Lower leg skin (tissue), 4 donors: Measurements from ENCODE around the gene ACTL8. TPM values are rescaled to one million over a fixed set of nuclear protein-coding genes. Genes with fewer than 3 reads are reported as not detected.
"Not testable (repeated sequence)": the region's sequence is repeated elsewhere in the genome, so short reads cannot be mapped to it uniquely, and the experiment has no call there.

ENCODE experiments used
- DNase-seq, 2 donors: peaks; one replicate each; pipeline ENCODE4 v3.0.0-alpha.2; 2019; ENCODE audit warnings: low spot score in 2 of 2
- H3K4me3 ChIP-seq: fragments of 200-600 bp; sonication (generic); 2 replicates; pipeline ENCODE4 v1.5.1; 2017; ENCODE audit warnings: mild to moderate bottlenecking, low read depth; ENCODE audit not compliant: poor library complexity, severe bottlenecking
- POLR2A ChIP-seq, 2 donors: fragments of 450-650 bp; IDR thresholded peaks; one replicate each; pipeline ENCODE4 v1.6.1; 2016 to 2017; ENCODE audit warnings: antibody characterized with exemption in 2 of 2, mild to moderate bottlenecking in 1 of 2, moderate library complexity in 1 of 2
- WGBS, 2 donors: methylation state at CpG; one replicate each; pipeline ENCODE4 v1.1.5; 2018; 5-methylcytosine and 5-hydroxymethylcytosine counted together
- intact Hi-C: fragments of 100-400 bp; cut with DNase I; formaldehyde crosslinking; loops from one replicate; pipeline ENCODE4 v1.15.0; 2023; ENCODE audit warnings: low total_unique reads
- total RNA-seq, 4 donors: library from RNA; depleted of rRNA; stranded (reverse); fragments of >200 nt; gene quantifications; one replicate each; pipeline ENCODE4 v1.1.0, GENCODE V29; 2016
- TF ChIP-seq, protein P1 (sequence below), 3 donors: fragments of 450-650 bp; IDR thresholded peaks; one replicate each; pipeline ENCODE4 v1.5.1; 2016; ENCODE audit warnings: antibody characterized with exemption in 3 of 3, mild to moderate bottlenecking in 3 of 3, moderate library complexity in 2 of 3

The ACTL8 gene
- total RNA-seq, 4 donors from 2014 or later = not detected

DNA sequence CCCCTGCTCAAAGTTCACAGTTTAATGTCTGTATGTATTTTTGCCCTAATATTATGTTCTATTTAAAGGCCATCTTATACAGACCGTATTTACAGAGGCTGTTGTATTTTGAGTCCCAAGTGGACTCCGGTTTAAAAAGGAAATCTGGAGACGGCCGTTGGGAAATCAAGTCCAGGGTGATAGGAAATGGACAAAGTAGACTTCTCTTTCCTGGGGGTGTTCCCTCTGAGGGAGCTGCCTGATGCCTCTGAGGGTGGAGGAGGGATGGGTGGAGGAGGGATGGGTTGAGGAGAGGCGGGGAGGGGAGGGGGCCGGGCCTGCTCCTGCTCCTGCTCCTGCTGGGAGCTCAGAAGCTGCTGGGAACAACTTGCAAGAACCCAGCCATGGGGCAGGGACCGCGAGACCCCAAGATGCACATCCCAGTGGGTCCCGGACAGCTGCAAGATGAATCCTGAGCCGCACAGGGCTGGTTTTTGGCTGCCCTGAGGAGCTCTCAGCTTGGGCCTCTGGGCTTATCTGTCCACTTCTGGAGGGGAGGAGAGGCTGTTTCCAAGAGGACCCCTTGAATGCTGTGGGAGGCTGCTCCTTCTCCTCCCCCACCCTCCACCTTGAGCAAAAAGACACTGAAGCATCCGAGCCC, 12.0 kb upstream of the ACTL8 start:
- 53 to 56% methylated on average over 7 to 11 of the region's 11 CpGs for WGBS, 2 donors
- TF ChIP-seq, protein P1, sequence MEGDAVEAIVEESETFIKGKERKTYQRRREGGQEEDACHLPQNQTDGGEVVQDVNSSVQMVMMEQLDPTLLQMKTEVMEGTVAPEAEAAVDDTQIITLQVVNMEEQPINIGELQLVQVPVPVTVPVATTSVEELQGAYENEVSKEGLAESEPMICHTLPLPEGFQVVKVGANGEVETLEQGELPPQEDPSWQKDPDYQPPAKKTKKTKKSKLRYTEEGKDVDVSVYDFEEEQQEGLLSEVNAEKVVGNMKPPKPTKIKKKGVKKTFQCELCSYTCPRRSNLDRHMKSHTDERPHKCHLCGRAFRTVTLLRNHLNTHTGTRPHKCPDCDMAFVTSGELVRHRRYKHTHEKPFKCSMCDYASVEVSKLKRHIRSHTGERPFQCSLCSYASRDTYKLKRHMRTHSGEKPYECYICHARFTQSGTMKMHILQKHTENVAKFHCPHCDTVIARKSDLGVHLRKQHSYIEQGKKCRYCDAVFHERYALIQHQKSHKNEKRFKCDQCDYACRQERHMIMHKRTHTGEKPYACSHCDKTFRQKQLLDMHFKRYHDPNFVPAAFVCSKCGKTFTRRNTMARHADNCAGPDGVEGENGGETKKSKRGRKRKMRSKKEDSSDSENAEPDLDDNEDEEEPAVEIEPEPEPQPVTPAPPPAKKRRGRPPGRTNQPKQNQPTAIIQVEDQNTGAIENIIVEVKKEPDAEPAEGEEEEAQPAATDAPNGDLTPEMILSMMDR (IDR thresholded peaks at IDR 0.05) = no peak
- no peak for TF ChIP-seq POLR2A (IDR thresholded peaks at IDR 0.05)
- DNase-seq = no peak

DNA sequence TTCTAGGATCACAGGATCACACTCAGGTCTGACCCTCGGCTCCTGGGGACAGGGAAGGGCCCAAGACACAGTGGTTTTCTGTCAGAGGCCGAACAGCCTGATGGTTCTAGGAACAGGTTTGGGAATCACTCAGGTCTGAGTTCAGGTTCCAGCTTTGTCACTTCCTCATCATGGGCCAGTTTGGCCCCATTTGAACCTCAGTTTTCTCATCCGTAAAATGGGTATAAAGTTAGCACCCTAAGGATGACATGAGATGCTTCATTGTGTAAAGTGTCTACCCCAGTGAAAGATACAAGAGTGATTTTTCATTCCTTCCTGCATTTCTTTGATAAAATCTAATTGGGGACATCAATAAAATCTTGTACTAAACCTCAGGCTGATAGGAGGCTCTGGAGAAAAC, 11.2 kb upstream of the ACTL8 start:
- intact Hi-C loops = no loop called here
- H3K4me3 ChIP-seq = no peak overlapping the region
- WGBS, 2 donors = 88 to 89% methylated on average over 3 of the region's 3 CpGs
- DNase-seq = no peak
- TF ChIP-seq, protein P1 (IDR thresholded peaks at IDR 0.05) = no peak
- TF ChIP-seq POLR2A (IDR thresholded peaks at IDR 0.05) = no peak

More for the DNA sequence above, 12.0 kb upstream of the ACTL8 start:
- no peak overlapping the region for H3K4me3 ChIP-seq
- intact Hi-C loops = no loop called here

DNA sequence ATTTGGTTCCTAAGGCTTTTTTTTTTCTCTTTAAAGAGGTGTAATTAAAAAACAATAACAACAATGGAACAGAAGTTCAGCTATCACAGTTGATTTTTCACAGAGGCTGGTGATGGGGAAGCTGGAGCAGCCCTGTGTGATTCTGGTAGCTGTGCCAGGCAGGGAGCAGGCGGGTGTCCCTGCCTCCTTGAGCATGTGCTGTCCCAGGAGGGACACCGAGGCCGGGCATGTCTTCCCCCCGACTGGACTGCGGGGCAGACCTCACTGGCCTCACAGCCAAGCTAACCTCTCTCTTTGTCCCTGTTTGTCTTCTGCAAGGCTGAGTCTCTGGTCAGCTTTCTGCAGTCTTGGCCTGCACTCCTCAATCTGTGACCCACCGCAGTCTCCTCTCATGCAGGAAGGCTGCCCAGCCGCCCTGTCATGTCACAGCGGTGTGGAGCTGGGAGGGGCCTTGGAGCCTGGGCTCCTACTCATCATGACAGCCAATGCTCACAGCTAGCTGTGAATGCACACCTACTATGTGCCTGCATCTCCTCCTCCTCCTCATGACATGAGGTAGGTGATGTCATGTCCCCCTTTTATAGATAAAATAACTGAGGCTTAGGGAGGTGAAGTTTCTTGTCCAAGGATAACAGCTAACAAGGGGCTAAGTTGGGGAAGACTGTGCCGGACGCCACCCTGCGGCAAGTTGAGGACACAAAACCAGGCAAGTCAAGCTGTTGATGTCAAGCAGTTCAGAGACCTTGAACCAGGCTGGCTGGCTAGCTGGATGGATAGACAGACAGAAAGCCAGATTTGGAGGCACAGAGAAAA, 10.3 kb upstream of the ACTL8 start:
- TF ChIP-seq, protein P1 (IDR thresholded peaks at IDR 0.05) = no peak
- TF ChIP-seq POLR2A (IDR thresholded peaks at IDR 0.05) = no peak
- no peak for DNase-seq
- intact Hi-C loops = no loop called here
- 76 to 85% methylated on average over 11 of the region's 11 CpGs for WGBS, 2 donors
- H3K4me3 ChIP-seq = no peak overlapping the region

DNA sequence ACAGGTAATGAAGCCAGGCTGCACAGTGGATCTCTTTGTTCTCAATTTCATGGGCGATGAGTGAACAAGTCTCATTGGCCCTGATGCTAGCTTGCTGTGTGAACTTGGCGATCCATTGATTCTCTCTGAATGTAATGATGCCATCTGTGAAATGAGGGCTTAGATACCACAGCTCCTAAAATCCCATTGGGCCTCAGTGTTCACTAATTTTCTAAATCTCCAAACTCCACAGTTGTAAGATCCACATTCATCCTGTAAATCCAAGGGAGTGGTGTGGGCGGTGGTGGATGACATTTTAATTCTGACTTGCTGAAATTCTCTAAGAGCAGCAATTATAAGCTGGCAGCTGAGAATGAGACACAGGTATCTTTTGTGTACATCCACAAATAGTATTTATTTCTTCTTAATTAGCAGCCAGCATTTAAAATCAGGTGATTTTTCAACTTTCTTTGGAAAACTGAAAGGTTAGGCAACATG, 9.6 kb upstream of the ACTL8 start:
- H3K4me3 ChIP-seq = no peak overlapping the region
- WGBS, 2 donors = 84 to 93% methylated on average over 3 of the region's 3 CpGs
- no peak for DNase-seq
- TF ChIP-seq, protein P1 (IDR thresholded peaks at IDR 0.05) = no peak
- TF ChIP-seq POLR2A (IDR thresholded peaks at IDR 0.05) = no peak
- intact Hi-C loops = no loop called here

DNA sequence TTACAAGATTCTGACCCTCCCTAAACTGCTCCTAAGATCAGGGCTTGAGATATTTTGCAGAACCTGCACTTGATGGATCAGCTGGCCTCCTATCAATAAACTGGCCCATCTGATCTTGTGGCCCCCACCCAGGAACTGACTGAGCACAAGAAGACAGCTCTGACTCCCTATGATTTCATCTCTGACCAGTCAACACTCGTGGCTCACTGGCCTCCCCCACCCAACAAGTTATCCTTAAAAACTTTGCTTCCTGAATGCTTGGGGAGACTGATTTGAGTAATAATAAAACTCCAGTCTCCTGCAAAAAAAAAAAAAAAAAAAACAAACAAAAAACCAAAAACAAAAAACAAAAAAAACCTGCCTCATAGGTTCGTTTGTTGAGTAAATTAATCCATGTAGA, 8.9 kb upstream of the ACTL8 start:
- H3K4me3 ChIP-seq, intact Hi-C loops, DNase-seq: not testable (repeated sequence)
- 75 to 78% methylated on average over 2 of the region's 2 CpGs for WGBS, 2 donors

DNA sequence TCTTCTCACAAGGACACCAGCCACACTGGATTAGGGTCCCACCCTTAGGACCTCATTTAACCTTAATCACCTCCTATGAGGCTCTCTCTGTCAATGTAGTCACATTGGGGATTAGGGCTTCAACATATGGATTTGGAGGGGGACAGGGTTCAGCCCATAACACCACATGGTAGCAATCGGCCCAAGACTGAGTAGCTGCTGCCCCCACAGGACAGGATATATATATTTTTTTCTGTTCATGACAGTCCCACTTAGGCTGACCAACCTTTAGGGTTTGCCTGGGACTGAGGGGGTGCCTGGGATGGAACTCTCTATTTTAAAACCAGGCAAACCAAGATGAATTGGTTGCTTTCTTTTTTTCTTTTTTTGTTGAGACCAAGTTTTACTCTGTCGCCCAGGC, 8.2 kb upstream of the ACTL8 start:
- WGBS, 2 donors = 51 to 70% methylated on average over 2 of the region's 2 CpGs
- no peak overlapping the region for H3K4me3 ChIP-seq
- no peak for DNase-seq
- TF ChIP-seq, protein P1 (IDR thresholded peaks at IDR 0.05) = no peak
- TF ChIP-seq POLR2A (IDR thresholded peaks at IDR 0.05) = no peak
- intact Hi-C loops = no loop called here
